Measurements from ENCODE around the gene CTSA.

GRCh38 chr20:45947110-45947866 is 56.2 kb downstream of the CTSA start:
- TF ChIP-seq CTCF (conservative IDR thresholded peaks at IDR 0.05) (no peak), EZH2 (IDR thresholded peaks at IDR 0.05; ENCODE audit: low read depth) (no peak)

Data from PC-9 (cell line).